ENCODE results near the gene IGFN1. TPM values are rescaled to one million over a fixed set of nuclear protein-coding genes. Genes with fewer than 3 reads are reported as not detected.

The IGFN1 gene
- total and polyA plus RNA-seq, 10 of the 15 experiments (the other 5 are each of a cell fraction or from before 2014, with no cell fraction given) = not detected

- ChIA-PET RAD21 (ENCODE audit: unreplicated experiment) (no interaction called here), CTCF (interaction anchor here (1.3 kb wide), 1 partner anchor 76 kb away, joined by 3 read pairs; the partner anchor contains the start of gene TMEM9), POLR2A (no interaction called here), SMC1A (ENCODE audit: uncharacterized antibody, unreplicated experiment) (no interaction called here)
- no peak overlapping the region for H3K4me2 ChIP-seq (ENCODE audit: control insufficient read depth, insufficient read depth)
- H3K9ac ChIP-seq (ENCODE audit: control insufficient read depth, insufficient read depth, low read length) = no peak overlapping the region
- FAIRE-seq (no peak), ATAC-seq (no peak), DNase-seq (ENCODE audit: low read depth, low spot score) (no peak)
- no peaks in the 10 kb centered on the region for H3K79me2 ChIP-seq (ENCODE audit: control insufficient read depth, insufficient read depth, low read length)
- H3K9me3 ChIP-seq (replicated peaks; ENCODE audit: control insufficient read depth, insufficient read depth, low read length) = no peaks in the 10 kb centered on the region
- H3K27me3 ChIP-seq (replicated peaks in 1 of 2; ENCODE audit: control insufficient read depth in 2 of 2, insufficient read depth in 2 of 2, low read length in 1 of 2) = peaks cover 0 to 4% of the 10 kb centered on the region in 2 experiments; a peak in 2 of 4 replicates
- no peaks in the 10 kb centered on the region for H4K20me1 ChIP-seq (ENCODE audit: control insufficient read depth, insufficient read depth)
- TF ChIP-seq RBBP5 (conservative IDR thresholded peaks at IDR 0.05) (no peak), CUX1 (IDR thresholded peaks at IDR 0.05; ENCODE audit: insufficient replicate concordance, low read depth, low read length) (no peak), RCOR1 (conservative IDR thresholded peaks at IDR 0.05; ENCODE audit: low read depth, low read length) (no peak), ZNF622 (IDR thresholded peaks at IDR 0.05) (no peak), HDAC6 (IDR thresholded peaks at IDR 0.05; ENCODE audit: unreplicated experiment) (no peak)
- no peaks in the 10 kb centered on the region for H3K4me1 ChIP-seq (ENCODE audit: control insufficient read depth, insufficient read depth, low read length)
- no peaks in the 10 kb centered on the region for H3K36me3 ChIP-seq (ENCODE audit: control insufficient read depth in 2 of 2, insufficient read depth in 2 of 2, low read length in 1 of 2)
- in situ Hi-C loops (cut with MboI) (no loop called here), intact Hi-C loops (cut with micrococcal nuclease; ENCODE audit: unreplicated experiment) (loop anchor here (10.0 kb wide), 1 partner anchor 145 kb away; no protein-coding TSS in a partner anchor)
- no TSS peak for BruUV-seq (replicated peaks)
- H2AFZ ChIP-seq (ENCODE audit: control insufficient read depth, low read depth, low read length) = no peak overlapping the region
- 22% methylated on average over 6 of the region's 6 CpGs for WGBS (ENCODE audit: insufficient coverage, insufficient replicate concordance, low lambda C conversion rate, missing lambda C conversion rate)
- no peak overlapping the region for H3K27ac ChIP-seq (ENCODE audit: control insufficient read depth, insufficient read depth)
- no peak overlapping the region for H3K4me3 ChIP-seq
Observed at GRCh38 chr1:201229771-201230635, 39.4 kb downstream of the IGFN1 start.

All from GM12878 (cell line).